Putamen (tissue), 1 donor: ENCODE measurements around the gene OR56A5.
"Not testable (repeated sequence)": the region's sequence is repeated elsewhere in the genome, so short reads cannot be mapped to it uniquely, and the experiment has no call there.

ENCODE experiments used
- DNase-seq: peaks from one replicate; pipeline ENCODE4 v3.0.0-alpha.2; 2016; ENCODE audit warnings: low spot score

OR56A5 gene

GRCh38 chr11:5968394-5968793 is at the start of gene OR56A5:
Gene OR56A5 (minus strand): TSS chr11:5968494. CDS start chr11:5968494, 0 bp downstream.
- no peak for DNase-seq

- DNase-seq, result no peak
These were observed 44.7 kb upstream of the OR56A5 start for GRCh38 chr11:6013042-6013441.

- DNase-seq, result no peak
These were observed 43.9 kb upstream of the OR56A5 start for GRCh38 chr11:6012035-6012668.

- no peak for DNase-seq
These were observed 38.6 kb upstream of the OR56A5 start, which contains the start of gene OR56A4 for GRCh38 chr11:6006846-6007245. Gene OR56A4 (minus strand): TSS chr11:6006946. CDS start chr11:6002992, 3,954 bp downstream.

GRCh38 chr11:6006395-6006794 is 38.1 kb upstream of the OR56A5 start:
- DNase-seq, result no peak

GRCh38 chr11:6002202-6002699 is 34.0 kb upstream of the OR56A5 start:
- DNase-seq, result no peak

GRCh38 chr11:5994791-5995190 is 26.5 kb upstream of the OR56A5 start:
- DNase-seq, result no peak

GRCh38 chr11:5992604-5993251 is 24.4 kb upstream of the OR56A5 start:
- DNase-seq, result no peak

GRCh38 chr11:5992150-5992549 is 23.9 kb upstream of the OR56A5 start:
- DNase-seq, result no peak

- DNase-seq, result no peak
These were observed 20.9 kb upstream of the OR56A5 start for GRCh38 chr11:5989203-5989602.

- no peak for DNase-seq
These were observed 18.6 kb upstream of the OR56A5 start, which contains the start of gene OR52L1 for GRCh38 chr11:5986885-5987284. Gene OR52L1 (minus strand): TSS chr11:5986985. CDS start chr11:5986930, 55 bp downstream.

GRCh38 chr11:5983443-5983842 is 15.1 kb upstream of the OR56A5 start:
- no peak for DNase-seq

- no peak for DNase-seq
These were observed 5.2 kb upstream of the OR56A5 start for GRCh38 chr11:5973530-5973929.

- DNase-seq, result no peak
These were observed 586 bp downstream of the OR56A5 start for GRCh38 chr11:5967708-5968107.

- no peak for DNase-seq
These were observed 1.3 kb downstream of the OR56A5 start for GRCh38 chr11:5966958-5967357.

- DNase-seq, result not testable (repeated sequence)
These were observed 7.5 kb downstream of the OR56A5 start for GRCh38 chr11:5960704-5961320.

- DNase-seq, result no peak
These were observed 12.7 kb downstream of the OR56A5 start for GRCh38 chr11:5955586-5955985.

- DNase-seq, result no peak
These were observed 26.3 kb downstream of the OR56A5 start, which contains the start of gene OR56A3 for GRCh38 chr11:5941951-5942350. Gene OR56A3 (plus strand): TSS chr11:5942251. CDS start chr11:5947347, 5,096 bp downstream.

GRCh38 chr11:5940748-5941147 is 27.5 kb downstream of the OR56A5 start:
- DNase-seq, result no peak

GRCh38 chr11:5938603-5938965 is 29.7 kb downstream of the OR56A5 start:
- no peak for DNase-seq

- no peak for DNase-seq
These were observed 30.3 kb downstream of the OR56A5 start for GRCh38 chr11:5937868-5938602.

GRCh38 chr11:5933116-5933515 is 35.2 kb downstream of the OR56A5 start:
- DNase-seq, result no peak
